SH-SY5Y (cell line): ENCODE data around the gene GDI1.

Experiments
- GATA2 ChIP-seq: IDR thresholded peaks from 2 replicates; pipeline ENCODE4 v1.6.1; 2011; ENCODE audit warnings: mild to moderate bottlenecking, low read depth, low read length
- GATA3 ChIP-seq: IDR thresholded peaks from 2 replicates; pipeline ENCODE4 v1.6.1; 2011; ENCODE audit warnings: low read depth, mild to moderate bottlenecking, low read length, moderate library complexity

DNA sequence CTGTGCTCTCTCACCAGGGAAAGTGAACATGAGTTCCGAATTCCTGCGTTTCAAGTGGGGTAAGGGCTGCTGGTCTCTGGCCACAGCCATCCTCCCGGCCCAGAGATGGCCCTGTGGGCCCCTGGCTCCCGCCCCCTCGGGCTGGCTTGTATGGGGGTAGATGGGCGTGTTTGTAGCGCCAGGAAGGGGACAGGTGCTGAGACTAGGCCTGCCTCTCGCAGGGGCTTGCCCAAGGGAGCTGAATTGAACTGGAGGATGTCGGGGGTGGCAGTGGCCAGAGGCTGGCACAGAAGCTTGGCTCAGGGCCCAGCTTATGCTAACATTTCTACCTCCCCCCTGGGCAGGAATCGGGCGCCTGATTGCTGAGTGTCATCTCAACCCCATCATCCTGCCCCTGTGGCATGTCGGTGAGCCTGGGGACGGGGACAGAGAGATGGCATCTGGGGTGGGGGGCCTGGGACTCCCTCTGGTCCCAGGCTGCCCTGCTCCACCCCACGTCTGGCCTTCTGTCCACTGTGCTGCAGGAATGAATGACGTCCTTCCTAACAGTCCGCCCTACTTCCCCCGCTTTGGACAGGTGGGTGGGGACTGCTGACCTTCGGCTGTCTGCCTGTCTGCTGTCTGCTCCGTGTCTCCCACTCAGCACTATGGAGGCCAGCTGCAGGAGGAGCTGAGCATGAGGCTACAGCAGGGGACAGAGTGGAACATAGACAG lies 17.1 kb upstream of the GDI1 start:
- TF ChIP-seq GATA2, result no peak
- no peak for TF ChIP-seq GATA3
